Lower leg skin (tissue), 3 donors: ENCODE results near the gene TANGO6.

Source experiments
- CTCF ChIP-seq, 3 donors: fragments of 450-650 bp; IDR thresholded peaks; one replicate each; pipeline ENCODE4 v1.5.1; 2016; ENCODE audit warnings: antibody characterized with exemption in 3 of 3, mild to moderate bottlenecking in 3 of 3, moderate library complexity in 2 of 3
- POLR2A ChIP-seq, 2 donors: fragments of 450-650 bp; IDR thresholded peaks; one replicate each; pipeline ENCODE4 v1.6.1; 2016 to 2017; ENCODE audit warnings: antibody characterized with exemption in 2 of 2, mild to moderate bottlenecking in 1 of 2, moderate library complexity in 1 of 2

GRCh38 chr16:68993885-68994284, 150.6 kb downstream of the TANGO6 start:
- TF ChIP-seq CTCF (IDR thresholded peaks at IDR 0.05): no peak
- TF ChIP-seq POLR2A (IDR thresholded peaks at IDR 0.05): no peak
